ENCODE measurements around the gene MTPN. TPM values are rescaled to one million over a fixed set of nuclear protein-coding genes. Genes with fewer than 3 reads are reported as not detected.

MTPN gene
- polyA plus RNA-seq, 3 donors, result 73.6 to 156 (median 142) TPM

GRCh38 chr7:135975166-135975565 is 2.0 kb downstream of the MTPN start:
- Histone ChIP-seq H2AFZ (ENCODE audit: insufficient read depth, low read depth, low read length, poor library complexity, severe bottlenecking) (no peak overlapping the region), H3K27me3 (ENCODE audit: control insufficient read depth in 2 of 2, insufficient read depth in 2 of 2, low read length in 2 of 2) (no peaks in the 10 kb centered on the region), H3K4me1 (ENCODE audit: control insufficient read depth in 1 of 2, insufficient read depth in 2 of 2, low read length in 2 of 2) (peaks cover 73 to 88% of the 10 kb centered on the region in 2 donors), H3K9ac (ENCODE audit: insufficient read depth, low read length, poor library complexity, severe bottlenecking) (peak overlapping the region; percentile 16), H3K27ac (ENCODE audit: low read depth in 1 of 2, low read length in 2 of 2) (peak overlapping the region in 1 of 2 donors; percentile 94), H3K36me3 (replicated peaks in 1 of 2; ENCODE audit: control insufficient read depth in 1 of 2, insufficient read depth in 2 of 2, low read length in 2 of 2) (peaks cover 2 to 14% of the 10 kb centered on the region in 2 donors), H3K79me2 (ENCODE audit: insufficient read depth, low read length) (peaks cover 79% of the 10 kb centered on the region), H4K20me1 (ENCODE audit: insufficient read depth, low read length) (peaks cover 52% of the 10 kb centered on the region), H3K4me3 (replicated peaks in 1 of 3; ENCODE audit: low read depth in 2 of 3, low read length in 3 of 3) (peak overlapping the region; percentile 63 to 99 (median 99)), H3K9me3 (replicated peaks in 1 of 2; ENCODE audit: control insufficient read depth in 1 of 2, insufficient read depth in 1 of 2, low read length in 2 of 2) (no peaks in the 10 kb centered on the region), H3K4me2 (replicated peaks; ENCODE audit: extremely low read depth, low read length, poor library complexity, severe bottlenecking) (peak overlapping the region; percentile 82)
- peaks cover 69% of the 10 kb centered on the region for H3K4me1 Mint-ChIP-seq
- TF ChIP-seq CTCF (IDR thresholded peaks at IDR 0.05), result no peak
- no CpG with 5 or more reads among the region's 2 CpGs for WGBS (ENCODE audit: insufficient coverage)
- DNase-seq, result no peak
- peak overlapping the region; percentile 60 to 99 for H3K4me3 Mint-ChIP-seq
- peaks cover 7 to 16% of the 10 kb centered on the region in 2 donors for H3K36me3 Mint-ChIP-seq
- peak overlapping the region in 4 of 7 donors; percentile 54 to 95 (median 69) for H3K27ac Mint-ChIP-seq
- intact Hi-C loops (cut with micrococcal nuclease), result loop anchor here (5.0 to 10.0 kb wide), 4 partner anchors 33 to 418 kb away; partner anchors contain the start of genes NUP205 (in 1 of the 2) and STMP1 (in 1 of the 2)
- H3K9me3 Mint-ChIP-seq, result peaks cover 0 to 2% (median 0%) of the 10 kb centered on the region in 7 donors
- peaks cover 0 to 1% (median 0%) of the 10 kb centered on the region in 3 donors for H3K27me3 Mint-ChIP-seq (ENCODE audit: low read depth in 3 of 3)

GRCh38 chr7:135974667-135975066 is 2.5 kb downstream of the MTPN start:
- WGBS (ENCODE audit: insufficient coverage), result no CpG with 5 or more reads among the region's 1 CpG
- Histone ChIP-seq H3K9ac (ENCODE audit: insufficient read depth, low read length, poor library complexity, severe bottlenecking) (peak overlapping the region; percentile 16), H2AFZ (ENCODE audit: insufficient read depth, low read depth, low read length, poor library complexity, severe bottlenecking) (no peak overlapping the region), H3K79me2 (ENCODE audit: insufficient read depth, low read length) (peaks cover 84% of the 10 kb centered on the region), H3K4me3 (replicated peaks in 1 of 3; ENCODE audit: low read depth in 2 of 3, low read length in 3 of 3) (peak overlapping the region; percentile 63 to 99 (median 99)), H3K27ac (ENCODE audit: low read depth in 1 of 2, low read length in 2 of 2) (peak overlapping the region in 1 of 2 donors; percentile 94), H3K27me3 (ENCODE audit: control insufficient read depth in 2 of 2, insufficient read depth in 2 of 2, low read length in 2 of 2) (no peaks in the 10 kb centered on the region), H3K4me1 (ENCODE audit: control insufficient read depth in 1 of 2, insufficient read depth in 2 of 2, low read length in 2 of 2) (peaks cover 73 to 88% of the 10 kb centered on the region in 2 donors), H4K20me1 (ENCODE audit: insufficient read depth, low read length) (peaks cover 57% of the 10 kb centered on the region), H3K4me2 (replicated peaks; ENCODE audit: extremely low read depth, low read length, poor library complexity, severe bottlenecking) (peak overlapping the region; percentile 82), H3K9me3 (replicated peaks in 1 of 2; ENCODE audit: control insufficient read depth in 1 of 2, insufficient read depth in 1 of 2, low read length in 2 of 2) (no peaks in the 10 kb centered on the region), H3K36me3 (replicated peaks in 1 of 2; ENCODE audit: control insufficient read depth in 1 of 2, insufficient read depth in 2 of 2, low read length in 2 of 2) (peaks cover 2 to 18% of the 10 kb centered on the region in 2 donors)
- Mint-ChIP-seq H3K4me1 (peaks cover 68% of the 10 kb centered on the region), H3K27ac (peak overlapping the region in 5 of 7 donors; percentile 4 to 86 (median 79)), H3K9me3 (peaks cover 0 to 2% (median 0%) of the 10 kb centered on the region in 7 donors), H3K4me3 (peak overlapping the region; percentile 60 to 99), H3K36me3 (peaks cover 10 to 19% of the 10 kb centered on the region in 2 donors), H3K27me3 (ENCODE audit: low read depth in 3 of 3) (peaks cover 0 to 1% (median 0%) of the 10 kb centered on the region in 3 donors)
- no peak for TF ChIP-seq CTCF (IDR thresholded peaks at IDR 0.05)
- intact Hi-C loops (cut with micrococcal nuclease), result loop anchor here (5.0 to 10.0 kb wide), 4 partner anchors 32 to 417 kb away; partner anchors contain the start of genes NUP205 (in 1 of the 2) and STMP1 (in 1 of the 2)
- DNase-seq, result peak in 1 of 3 donors; percentile 13

Data from CD14-positive monocyte (primary cell).